ENCODE data around the gene INF2.
A peak's percentile ranks its signal among the peaks of the same experiment; 100 is the strongest.

INF2 gene

GRCh38 chr14:104689881-104690711 is 678 bp downstream of the INF2 start:
- no peak for DNase-seq (ENCODE audit: low read depth)

- DNase-seq (ENCODE audit: low read depth), result no peak
Measured at GRCh38 chr14:104690861-104691455, 1.5 kb downstream of the INF2 start.

- no peak for DNase-seq (ENCODE audit: low read depth)
Measured at GRCh38 chr14:104691546-104692260, 2.3 kb downstream of the INF2 start.

- DNase-seq (ENCODE audit: low read depth), result no peak
Measured at GRCh38 chr14:104692261-104692938, 3.0 kb downstream of the INF2 start.

GRCh38 chr14:104692939-104693315 is 3.5 kb downstream of the INF2 start:
- DNase-seq (ENCODE audit: low read depth), result no peak

- DNase-seq (ENCODE audit: low read depth), result no peak
Measured at GRCh38 chr14:104693482-104694431, 4.3 kb downstream of the INF2 start.

- no peak for DNase-seq (ENCODE audit: low read depth)
Measured at GRCh38 chr14:104694475-104694950, 5.1 kb downstream of the INF2 start.

- DNase-seq (ENCODE audit: low read depth), result peak; percentile 20
Measured at GRCh38 chr14:104694991-104695659, 5.7 kb downstream of the INF2 start.

GRCh38 chr14:104695660-104696000 is 6.2 kb downstream of the INF2 start:
- no peak for DNase-seq (ENCODE audit: low read depth)

GRCh38 chr14:104696671-104697316 is 7.4 kb downstream of the INF2 start:
- DNase-seq (ENCODE audit: low read depth), result no peak

GRCh38 chr14:104697317-104697703 is 7.9 kb downstream of the INF2 start:
- no peak for DNase-seq (ENCODE audit: low read depth)

- no peak for DNase-seq (ENCODE audit: low read depth)
Measured at GRCh38 chr14:104697892-104698583, 8.6 kb downstream of the INF2 start.

GRCh38 chr14:104698688-104699425 is 9.4 kb downstream of the INF2 start:
- DNase-seq (ENCODE audit: low read depth), result no peak

- no peak for DNase-seq (ENCODE audit: low read depth)
Measured at GRCh38 chr14:104699426-104699748, 10.0 kb downstream of the INF2 start.

- no peak for DNase-seq (ENCODE audit: low read depth)
Measured at GRCh38 chr14:104700225-104700651, 10.8 kb downstream of the INF2 start.

- no peak for DNase-seq (ENCODE audit: low read depth)
Measured at GRCh38 chr14:104700747-104701217, 11.4 kb downstream of the INF2 start.

GRCh38 chr14:104701383-104702076 is 12.1 kb downstream of the INF2 start:
- no peak for DNase-seq (ENCODE audit: low read depth)

GRCh38 chr14:104702106-104702505 is 12.7 kb downstream of the INF2 start:
- no peak for DNase-seq (ENCODE audit: low read depth)

All from T-helper 22 cell (primary cell).